ENCODE results near the gene CLCF1.
A peak's percentile ranks its signal among the peaks of the same experiment; 100 is the strongest.

The CLCF1 gene

DNA sequence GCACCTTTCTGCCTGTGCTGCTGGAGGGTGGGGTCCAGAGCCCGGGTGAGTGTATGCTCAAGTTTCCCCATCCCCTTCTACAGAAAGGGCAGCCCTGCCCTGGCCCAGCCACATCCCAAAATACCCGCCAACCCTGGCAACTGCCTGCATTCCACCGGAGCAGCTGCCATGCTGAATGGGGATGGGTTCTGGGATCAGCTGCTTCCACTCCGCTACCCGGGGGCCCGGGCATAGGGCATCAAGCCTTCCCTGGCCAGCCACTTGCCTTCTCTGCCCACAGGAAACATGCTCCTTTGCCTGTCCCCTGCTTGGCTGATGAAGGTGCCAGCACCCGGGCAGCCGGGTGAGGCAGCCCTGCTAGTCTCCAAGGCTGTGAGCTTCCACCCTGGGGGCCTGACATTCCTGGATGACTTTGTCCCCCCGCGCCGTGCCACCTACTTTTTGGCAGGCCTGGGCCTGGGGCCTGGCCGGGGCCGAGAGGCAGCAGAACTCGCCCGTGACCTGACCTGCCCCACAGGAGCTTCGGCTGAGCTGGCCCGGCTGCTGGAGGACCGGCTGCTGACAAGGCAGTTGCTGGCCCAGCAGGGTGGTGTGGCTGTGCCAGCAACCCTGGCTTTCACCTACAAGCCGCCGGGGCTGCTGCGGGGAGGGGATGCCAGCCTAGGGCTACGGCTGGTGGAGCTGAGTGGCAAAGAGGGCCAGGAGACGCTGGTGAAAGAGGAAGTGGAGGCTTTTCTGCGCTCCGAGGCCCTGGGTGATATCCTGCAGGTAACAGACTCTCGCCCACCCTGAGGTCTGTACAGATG lies 45.3 kb upstream of the CLCF1 start:
- Histone ChIP-seq H3K4me3 (ENCODE audit: low read length in 2 of 2) (no peak overlapping the region), H3K9ac (ENCODE audit: low read depth, low read length, poor library complexity) (peak overlapping the region; percentile 32), H4K91ac (ENCODE audit: low read depth, low read length, poor library complexity) (no peak overlapping the region), H3K36me3 (replicated peaks in 1 of 2; ENCODE audit: control insufficient read depth in 2 of 2, insufficient read depth in 2 of 2, low read length in 2 of 2) (no peaks in the 10 kb centered on the region), H3K4me2 (ENCODE audit: insufficient read depth, low read length, poor library complexity, severe bottlenecking) (no peak overlapping the region), H2BK120ac (ENCODE audit: low read depth, low read length) (peak overlapping the region; percentile 74), H3K14ac (ENCODE audit: low read length) (no peak overlapping the region), H3K9me3 (replicated peaks in 1 of 2; ENCODE audit: control insufficient read depth in 2 of 2, insufficient read depth in 1 of 2, low read depth in 1 of 2, low read length in 2 of 2) (no peaks in the 10 kb centered on the region), H2BK12ac (ENCODE audit: low read length) (no peak overlapping the region), H3K27me3 (ENCODE audit: control insufficient read depth in 3 of 3, insufficient read depth in 3 of 3, low read depth in 1 of 3, low read length in 3 of 3) (peaks cover 0 to 27% (median 2%) of the 10 kb centered on the region in 3 experiments), H3K18ac (ENCODE audit: low read length) (peak overlapping the region; percentile 67), H2BK5ac (ENCODE audit: low read length) (peak overlapping the region; percentile 0), H2AK5ac (ENCODE audit: low read depth, low read length) (peak overlapping the region; percentile 7), H2AFZ (ENCODE audit: low read length) (no peak overlapping the region), H3K4me1 (ENCODE audit: control insufficient read depth in 2 of 2, insufficient read depth in 1 of 2, low read depth in 1 of 2, low read length in 2 of 2) (peaks cover 10 to 13% of the 10 kb centered on the region in 2 donors), H3K79me1 (ENCODE audit: low read depth, low read length) (peaks cover 2% of the 10 kb centered on the region), H3K23ac (ENCODE audit: low read depth, low read length, poor library complexity) (peak overlapping the region; percentile 60), H3K4ac (ENCODE audit: low read length) (no peak overlapping the region), H2BK15ac (ENCODE audit: low read length) (peak overlapping the region; percentile 56), H3K27ac (replicated peaks; ENCODE audit: low read length) (no peak overlapping the region), H4K8ac (ENCODE audit: low read depth, low read length) (no peak overlapping the region)
- no CpG with 5 or more reads among the region's 26 CpGs for WGBS, 2 donors (ENCODE audit: extremely low coverage in 2 of 2, insufficient read length in 2 of 2, insufficient replicate concordance in 1 of 2)
- no peak for DNase-seq (ENCODE audit: low spot score)

DNA sequence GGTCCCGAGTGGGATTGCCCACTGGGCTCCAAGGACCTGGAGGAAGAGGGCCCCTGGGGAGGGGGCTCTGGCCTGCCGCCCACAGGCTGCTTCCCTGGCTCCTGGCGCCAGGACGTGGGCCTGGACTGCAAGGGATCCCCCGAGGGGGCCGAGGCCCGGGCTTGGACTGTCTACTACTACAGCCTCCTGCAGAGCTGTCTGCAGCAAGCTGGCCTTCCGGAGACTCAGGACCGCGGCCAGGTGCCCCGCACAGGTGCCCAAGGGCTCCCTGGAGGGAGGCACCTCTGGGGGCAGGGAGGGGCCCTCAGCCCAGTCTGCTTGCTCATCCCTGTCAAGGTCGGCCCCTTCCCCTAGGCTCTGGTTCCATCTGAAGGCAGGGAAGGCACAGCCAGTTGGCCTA lies 44.0 kb upstream of the CLCF1 start:
- Histone ChIP-seq H3K9ac (ENCODE audit: low read depth, low read length, poor library complexity) (no peak overlapping the region), H2AFZ (ENCODE audit: low read length) (no peak overlapping the region), H3K79me1 (ENCODE audit: low read depth, low read length) (peaks cover 2% of the 10 kb centered on the region), H3K9me3 (replicated peaks in 1 of 2; ENCODE audit: control insufficient read depth in 2 of 2, insufficient read depth in 1 of 2, low read depth in 1 of 2, low read length in 2 of 2) (no peaks in the 10 kb centered on the region), H3K18ac (ENCODE audit: low read length) (no peak overlapping the region), H4K8ac (ENCODE audit: low read depth, low read length) (no peak overlapping the region), H3K4ac (ENCODE audit: low read length) (no peak overlapping the region), H3K23ac (ENCODE audit: low read depth, low read length, poor library complexity) (peak overlapping the region; percentile 65), H2BK120ac (ENCODE audit: low read depth, low read length) (no peak overlapping the region), H2BK5ac (ENCODE audit: low read length) (peak overlapping the region; percentile 66), H3K4me3 (ENCODE audit: low read length in 2 of 2) (no peak overlapping the region), H3K27me3 (ENCODE audit: control insufficient read depth in 3 of 3, insufficient read depth in 3 of 3, low read depth in 1 of 3, low read length in 3 of 3) (peaks cover 0 to 27% (median 2%) of the 10 kb centered on the region in 3 experiments), H2BK15ac (ENCODE audit: low read length) (no peak overlapping the region), H3K27ac (replicated peaks; ENCODE audit: low read length) (no peak overlapping the region), H4K91ac (ENCODE audit: low read depth, low read length, poor library complexity) (no peak overlapping the region), H2AK5ac (ENCODE audit: low read depth, low read length) (peak overlapping the region; percentile 95), H2BK12ac (ENCODE audit: low read length) (peak overlapping the region; percentile 84), H3K36me3 (replicated peaks in 1 of 2; ENCODE audit: control insufficient read depth in 2 of 2, insufficient read depth in 2 of 2, low read length in 2 of 2) (no peaks in the 10 kb centered on the region), H3K4me1 (ENCODE audit: control insufficient read depth in 2 of 2, insufficient read depth in 1 of 2, low read depth in 1 of 2, low read length in 2 of 2) (peaks cover 10 to 13% of the 10 kb centered on the region in 2 donors), H3K14ac (ENCODE audit: low read length) (no peak overlapping the region), H3K4me2 (ENCODE audit: insufficient read depth, low read length, poor library complexity, severe bottlenecking) (no peak overlapping the region)
- no peak for DNase-seq (ENCODE audit: low spot score)
- WGBS, 2 donors (ENCODE audit: extremely low coverage in 2 of 2, insufficient read length in 2 of 2, insufficient replicate concordance in 1 of 2), result no CpG with 5 or more reads among the region's 12 CpGs

DNA sequence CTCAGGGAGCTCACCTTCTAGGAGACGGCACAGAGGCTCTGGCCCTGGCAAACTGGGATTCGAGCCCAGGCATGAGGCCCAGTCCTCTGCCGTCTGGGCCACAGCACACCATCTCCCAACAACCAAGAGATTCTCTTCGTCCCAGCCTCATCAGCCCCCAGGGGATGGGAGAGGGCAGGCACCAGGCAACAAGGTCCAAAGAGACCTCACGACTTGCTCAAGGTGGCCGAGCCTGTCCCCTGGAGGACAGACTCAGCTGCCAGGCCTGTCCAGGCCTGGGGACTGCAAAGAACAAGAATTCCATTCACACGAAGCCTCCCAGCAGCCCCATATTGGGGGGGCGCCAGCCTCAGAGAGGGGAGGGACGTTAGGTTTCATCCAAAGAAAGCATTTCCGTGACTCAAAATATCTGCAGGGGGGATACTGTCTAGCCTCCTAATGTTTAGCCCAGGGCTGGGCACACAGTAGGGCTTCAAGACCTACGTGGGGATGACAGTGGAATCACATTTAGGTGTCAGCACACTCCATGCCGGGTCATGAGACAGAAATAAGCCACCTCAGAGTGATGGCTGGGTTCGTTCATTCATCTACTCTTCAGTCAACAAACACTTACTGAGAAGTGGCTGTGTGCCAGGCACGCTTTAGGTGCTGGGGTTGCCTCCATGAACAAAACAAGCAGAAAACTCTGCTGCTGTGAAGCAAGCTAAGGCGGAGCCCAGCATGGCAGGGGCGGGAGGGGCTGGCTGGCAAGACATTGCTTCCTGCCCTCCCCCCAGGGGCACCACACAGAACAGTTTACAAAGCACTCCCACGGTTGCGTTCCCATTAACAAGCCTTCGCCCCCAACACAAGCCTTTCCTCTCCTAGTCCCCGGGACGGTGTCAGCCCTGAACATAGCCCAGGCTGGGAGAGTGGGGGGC lies 43.3 kb upstream of the CLCF1 start:
- Histone ChIP-seq H3K27me3 (ENCODE audit: control insufficient read depth in 3 of 3, insufficient read depth in 3 of 3, low read depth in 1 of 3, low read length in 3 of 3) (peaks cover 0 to 27% (median 2%) of the 10 kb centered on the region in 3 experiments), H2BK15ac (ENCODE audit: low read length) (no peak overlapping the region), H3K4me1 (ENCODE audit: control insufficient read depth in 2 of 2, insufficient read depth in 1 of 2, low read depth in 1 of 2, low read length in 2 of 2) (peaks cover 10 to 16% of the 10 kb centered on the region in 2 donors), H3K4me2 (ENCODE audit: insufficient read depth, low read length, poor library complexity, severe bottlenecking) (no peak overlapping the region), H3K36me3 (replicated peaks in 1 of 2; ENCODE audit: control insufficient read depth in 2 of 2, insufficient read depth in 2 of 2, low read length in 2 of 2) (no peaks in the 10 kb centered on the region), H3K4me3 (ENCODE audit: low read length in 2 of 2) (no peak overlapping the region), H3K9me3 (replicated peaks in 1 of 2; ENCODE audit: control insufficient read depth in 2 of 2, insufficient read depth in 1 of 2, low read depth in 1 of 2, low read length in 2 of 2) (no peaks in the 10 kb centered on the region), H2AFZ (ENCODE audit: low read length) (no peak overlapping the region), H3K79me1 (ENCODE audit: low read depth, low read length) (peaks cover 2% of the 10 kb centered on the region), H3K4ac (ENCODE audit: low read length) (no peak overlapping the region), H2BK120ac (ENCODE audit: low read depth, low read length) (no peak overlapping the region), H2AK5ac (ENCODE audit: low read depth, low read length) (peak overlapping the region; percentile 66), H2BK12ac (ENCODE audit: low read length) (peak overlapping the region; percentile 73), H3K27ac (replicated peaks; ENCODE audit: low read length) (no peak overlapping the region), H3K14ac (ENCODE audit: low read length) (no peak overlapping the region), H3K9ac (ENCODE audit: low read depth, low read length, poor library complexity) (no peak overlapping the region), H3K18ac (ENCODE audit: low read length) (no peak overlapping the region), H4K91ac (ENCODE audit: low read depth, low read length, poor library complexity) (no peak overlapping the region), H3K23ac (ENCODE audit: low read depth, low read length, poor library complexity) (peak overlapping the region; percentile 65), H2BK5ac (ENCODE audit: low read length) (peak overlapping the region; percentile 66), H4K8ac (ENCODE audit: low read depth, low read length) (no peak overlapping the region)
- no CpG with 5 or more reads among the region's 21 CpGs for WGBS, 2 donors (ENCODE audit: extremely low coverage in 2 of 2, insufficient read length in 2 of 2, insufficient replicate concordance in 1 of 2)
- no peak for DNase-seq (ENCODE audit: low spot score)

Data from neuronal stem cell (in vitro differentiated cells).